Stimulated activated naive B cell treated with anti-CD40 and anti-IgM and Interleukin-4, amounts not matched to agents 10 μg/mL and 1 μg/mL and 100 μg/mL, for 72 hours (primary cell): ENCODE data around the gene PCDH9.

Source experiments
- ATAC-seq, 2 donors: fragments of 150-1000 bp; cut with Tn5 transposase; replicated peaks; 2 replicates each; pipeline ENCODE4 v1.10.0; 2021; ENCODE audit warnings: moderate library complexity in 1 of 2
- DNase-seq: peaks from one replicate; pipeline ENCODE4 v3.0.0; 2021
- H3K27ac Mint-ChIP-seq: one replicate; pipeline ENCODE4 v1.8.0; 2022; ENCODE audit warnings: mild to moderate bottlenecking, mixed read lengths
- H3K27me3 Mint-ChIP-seq, 2 donors: one replicate each; pipeline ENCODE4 v1.8.0; 2022; ENCODE audit warnings: mixed read lengths in 2 of 2
- H3K36me3 Mint-ChIP-seq, 2 donors: one replicate each; pipeline ENCODE4 v1.8.0; 2022; ENCODE audit warnings: mixed read lengths in 2 of 2, mild to moderate bottlenecking in 1 of 2
- H3K4me1 Mint-ChIP-seq, 2 donors: one replicate each; pipeline ENCODE4 v1.8.0; 2022; ENCODE audit warnings: mixed read lengths in 2 of 2, mild to moderate bottlenecking in 1 of 2
- H3K4me3 Mint-ChIP-seq, 2 donors: one replicate each; pipeline ENCODE4 v1.8.0; 2022; ENCODE audit warnings: mild to moderate bottlenecking in 2 of 2, mixed read lengths in 2 of 2, moderate library complexity in 1 of 2
- H3K9me3 Mint-ChIP-seq, 2 donors: one replicate each; pipeline ENCODE4 v1.8.0; 2022; ENCODE audit warnings: mixed read lengths in 2 of 2, mild to moderate bottlenecking in 1 of 2

The PCDH9 gene

GRCh38 chr13:67210208-67210607, 19.9 kb downstream of the PCDH9 start:
- ATAC-seq (no peak), DNase-seq (no peak)
- no peaks in the 10 kb centered on the region for H3K9me3 Mint-ChIP-seq
- H3K27me3 Mint-ChIP-seq = no peaks in the 10 kb centered on the region
- no peak overlapping the region for H3K4me3 Mint-ChIP-seq
- peaks cover 7 to 8% of the 10 kb centered on the region in 2 donors for H3K4me1 Mint-ChIP-seq
- H3K36me3 Mint-ChIP-seq = peaks cover 0 to 6% of the 10 kb centered on the region in 2 donors
- H3K27ac Mint-ChIP-seq = no peak overlapping the region

DNA sequence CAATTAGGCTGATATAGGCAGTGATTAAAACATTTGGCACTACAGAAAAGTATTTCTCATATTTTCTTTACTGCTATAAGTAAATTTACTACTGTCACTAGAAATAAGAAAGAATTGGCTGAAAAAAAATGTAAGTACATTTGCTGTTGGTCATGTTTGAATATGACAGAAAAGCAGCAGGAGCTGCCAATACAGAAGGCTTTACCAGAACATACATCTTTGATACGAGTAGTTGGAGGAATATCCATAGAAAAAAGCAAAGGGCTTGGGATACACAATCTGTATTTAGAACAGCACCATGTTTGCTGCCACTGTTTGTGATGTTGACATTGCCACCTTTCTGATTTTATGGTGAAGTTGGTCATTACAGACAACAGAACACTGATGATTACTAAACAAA, 21.6 kb downstream of the PCDH9 start:
- H3K4me3 Mint-ChIP-seq = no peak overlapping the region
- H3K4me1 Mint-ChIP-seq = peaks cover 2 to 14% of the 10 kb centered on the region in 2 donors
- no peaks in the 10 kb centered on the region for H3K36me3 Mint-ChIP-seq
- H3K27ac Mint-ChIP-seq = no peak overlapping the region
- no peak for DNase-seq
- H3K27me3 Mint-ChIP-seq = no peaks in the 10 kb centered on the region
- no peak for ATAC-seq
- no peaks in the 10 kb centered on the region for H3K9me3 Mint-ChIP-seq

DNA sequence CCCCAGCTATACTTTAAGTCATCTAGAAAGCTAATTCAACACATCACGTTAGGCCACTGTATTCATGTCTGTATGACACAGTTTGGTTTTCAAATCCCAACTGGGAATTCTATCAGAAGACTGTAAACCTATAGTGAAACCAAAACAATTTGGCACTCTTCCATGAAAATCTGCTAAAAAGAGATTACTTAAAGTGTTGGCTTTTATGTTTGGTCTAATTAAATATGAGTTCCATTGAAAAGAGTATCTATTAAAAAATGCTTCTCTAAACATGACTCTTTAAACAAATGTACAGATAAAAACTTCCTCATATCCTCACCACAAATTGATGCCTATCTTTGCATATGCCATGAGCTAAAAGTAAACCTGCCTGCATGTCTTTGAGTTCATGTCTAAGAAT, 25.4 kb downstream of the PCDH9 start:
- ATAC-seq (peak; percentile 50 to 64), DNase-seq (no peak)
- Mint-ChIP-seq H3K36me3 (peaks cover 2 to 3% of the 10 kb centered on the region in 2 donors), H3K27ac (no peak overlapping the region), H3K27me3 (no peaks in the 10 kb centered on the region), H3K4me1 (peaks cover 4 to 24% of the 10 kb centered on the region in 2 donors), H3K4me3 (peak overlapping the region; percentile 6 to 22), H3K9me3 (no peaks in the 10 kb centered on the region)

DNA sequence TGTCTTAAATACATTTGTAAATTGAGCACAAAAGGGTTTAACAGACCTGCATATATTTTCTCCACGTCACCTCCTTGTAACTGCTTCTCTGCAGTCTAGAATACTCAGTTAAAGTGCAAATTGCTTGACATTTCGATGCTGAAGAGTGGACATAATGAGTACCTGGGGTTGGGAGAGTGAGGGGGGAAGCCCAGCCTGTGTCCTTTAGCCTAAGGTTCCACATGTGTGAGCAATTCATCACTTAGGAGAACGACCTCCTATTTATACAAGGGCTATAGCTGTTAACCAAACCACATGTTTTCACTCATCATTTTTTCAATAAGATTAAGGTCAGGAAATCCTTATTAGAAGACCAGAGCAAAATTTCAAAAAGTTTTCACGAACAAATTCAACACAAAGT, 29.5 kb downstream of the PCDH9 start:
- Mint-ChIP-seq H3K36me3 (peaks cover 2 to 3% of the 10 kb centered on the region in 2 donors), H3K4me1 (peaks cover 3 to 24% of the 10 kb centered on the region in 2 donors), H3K27ac (peak overlapping the region; percentile 57), H3K9me3 (no peaks in the 10 kb centered on the region), H3K4me3 (no peak overlapping the region), H3K27me3 (no peaks in the 10 kb centered on the region)
- no peak for ATAC-seq
- no peak for DNase-seq

DNA sequence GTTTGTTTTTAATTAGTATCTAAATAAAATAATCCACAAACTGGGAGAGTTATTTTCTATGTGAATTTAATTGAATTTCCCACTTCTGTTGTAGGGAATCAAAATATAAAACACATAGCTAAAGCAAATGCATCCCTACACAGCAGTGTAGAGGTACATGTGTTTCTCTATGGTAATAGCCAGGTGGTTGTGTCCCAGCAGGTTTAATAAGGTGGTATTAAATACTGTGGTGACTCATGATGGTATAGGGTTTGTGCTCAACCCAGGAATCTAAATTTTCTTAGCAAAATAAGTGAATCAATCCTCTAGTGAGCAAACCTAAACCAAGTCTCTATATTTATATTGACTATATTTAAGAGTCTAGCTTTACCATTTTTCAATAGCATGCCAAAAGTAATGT, 30.0 kb downstream of the PCDH9 start:
- Mint-ChIP-seq H3K36me3 (peaks cover 2 to 3% of the 10 kb centered on the region in 2 donors), H3K4me3 (no peak overlapping the region), H3K4me1 (peaks cover 3 to 22% of the 10 kb centered on the region in 2 donors), H3K27ac (no peak overlapping the region), H3K27me3 (no peaks in the 10 kb centered on the region), H3K9me3 (no peaks in the 10 kb centered on the region)
- ATAC-seq (peak; percentile 38 to 64), DNase-seq (no peak)

GRCh38 chr13:67197704-67198103, 32.4 kb downstream of the PCDH9 start:
- no peak for ATAC-seq
- no peak for DNase-seq
- H3K4me3 Mint-ChIP-seq = no peak overlapping the region
- H3K9me3 Mint-ChIP-seq = no peaks in the 10 kb centered on the region
- no peak overlapping the region for H3K27ac Mint-ChIP-seq
- H3K36me3 Mint-ChIP-seq = peaks cover 2 to 3% of the 10 kb centered on the region in 2 donors
- H3K27me3 Mint-ChIP-seq = no peaks in the 10 kb centered on the region
- peaks cover 4 to 9% of the 10 kb centered on the region in 2 donors for H3K4me1 Mint-ChIP-seq

GRCh38 chr13:67193979-67194378, 36.2 kb downstream of the PCDH9 start:
- Mint-ChIP-seq H3K4me3 (no peak overlapping the region), H3K9me3 (no peaks in the 10 kb centered on the region), H3K27me3 (no peaks in the 10 kb centered on the region), H3K27ac (no peak overlapping the region), H3K36me3 (no peaks in the 10 kb centered on the region), H3K4me1 (peaks cover 0 to 4% of the 10 kb centered on the region in 2 donors)
- ATAC-seq = no peak
- DNase-seq = no peak

GRCh38 chr13:67192751-67193150, 37.4 kb downstream of the PCDH9 start:
- no peak for DNase-seq
- ATAC-seq = no peak
- no peak overlapping the region for H3K4me3 Mint-ChIP-seq
- H3K4me1 Mint-ChIP-seq = peaks cover 0 to 4% of the 10 kb centered on the region in 2 donors
- no peaks in the 10 kb centered on the region for H3K27me3 Mint-ChIP-seq
- no peak overlapping the region for H3K27ac Mint-ChIP-seq
- no peaks in the 10 kb centered on the region for H3K36me3 Mint-ChIP-seq
- no peaks in the 10 kb centered on the region for H3K9me3 Mint-ChIP-seq

DNA sequence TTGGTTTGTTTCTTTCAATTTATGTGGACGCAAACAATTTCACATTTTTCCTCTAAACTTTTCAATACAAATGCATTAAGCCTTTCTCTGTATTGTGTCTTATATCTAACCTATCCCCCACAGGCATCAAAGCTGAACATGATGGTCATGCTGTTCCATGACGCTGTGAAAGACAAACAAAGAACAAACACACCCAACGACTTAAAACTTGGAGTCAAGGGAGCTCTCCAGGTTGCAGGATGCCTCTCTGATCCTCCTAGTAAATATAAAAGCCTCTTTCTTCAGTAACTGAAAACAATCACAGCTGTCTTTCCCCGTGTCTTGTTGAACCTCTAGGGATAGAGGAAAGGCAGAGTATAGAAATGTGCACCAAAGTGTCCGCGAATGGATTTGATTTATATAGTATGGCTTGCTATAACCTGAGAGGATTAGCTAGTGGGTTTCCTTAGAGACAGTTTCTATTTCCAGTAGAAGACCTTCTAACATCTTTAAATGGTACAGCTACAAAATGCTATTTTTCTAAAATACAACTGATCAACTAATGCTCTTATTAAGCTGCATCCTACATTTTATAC, 43.1 kb downstream of the PCDH9 start:
- no peaks in the 10 kb centered on the region for H3K27me3 Mint-ChIP-seq
- H3K27ac Mint-ChIP-seq = no peak overlapping the region
- no peaks in the 10 kb centered on the region for H3K36me3 Mint-ChIP-seq
- peaks cover 0 to 5% of the 10 kb centered on the region in 2 donors for H3K4me1 Mint-ChIP-seq
- no peak for ATAC-seq
- no peak for DNase-seq
- H3K4me3 Mint-ChIP-seq = no peak overlapping the region
- H3K9me3 Mint-ChIP-seq = no peaks in the 10 kb centered on the region

DNA sequence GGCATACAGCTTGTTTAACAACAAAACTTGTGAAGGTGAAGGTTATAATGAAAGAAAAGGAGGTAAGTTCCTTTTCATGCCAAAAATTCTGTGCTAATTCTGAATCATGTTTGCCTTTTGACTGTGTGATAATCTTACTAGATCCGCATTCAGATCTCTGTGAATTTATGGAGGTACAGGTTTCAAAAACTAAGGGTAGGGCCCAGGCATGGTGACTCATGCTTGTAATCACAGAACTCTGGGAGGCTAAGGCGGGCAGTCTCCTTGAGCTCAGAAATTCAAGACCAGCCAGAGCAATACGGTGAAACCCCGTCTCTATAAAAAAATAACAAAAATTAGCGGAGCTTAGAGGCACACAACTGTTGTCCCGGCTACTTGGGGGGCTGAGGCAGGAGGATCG, 45.9 kb downstream of the PCDH9 start:
- no peak overlapping the region for H3K27ac Mint-ChIP-seq
- H3K36me3 Mint-ChIP-seq = no peaks in the 10 kb centered on the region
- H3K27me3 Mint-ChIP-seq = no peaks in the 10 kb centered on the region
- H3K9me3 Mint-ChIP-seq = no peaks in the 10 kb centered on the region
- no peak overlapping the region for H3K4me3 Mint-ChIP-seq
- ATAC-seq (no peak), DNase-seq (no peak)
- H3K4me1 Mint-ChIP-seq = peaks cover 0 to 3% of the 10 kb centered on the region in 2 donors

DNA sequence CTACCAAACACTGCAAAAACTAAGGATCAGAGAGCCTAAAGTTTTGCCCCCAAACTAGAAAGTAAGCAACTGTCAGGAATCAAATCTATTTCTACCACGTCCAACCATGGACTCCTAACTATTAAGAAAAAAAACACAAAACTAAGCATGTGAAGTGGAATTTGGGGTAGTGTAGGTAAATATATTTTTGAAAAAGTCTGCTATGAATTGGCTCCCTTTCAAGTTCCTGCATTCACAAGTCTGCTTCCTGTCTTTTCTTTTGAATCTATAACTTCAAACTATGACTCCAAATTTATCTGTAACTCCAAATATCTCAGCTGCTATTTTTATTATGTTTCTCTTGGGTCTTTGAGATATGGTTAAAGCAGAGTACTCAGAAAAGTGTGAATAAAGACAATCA, 47.0 kb downstream of the PCDH9 start:
- no peak for DNase-seq
- Mint-ChIP-seq H3K36me3 (no peaks in the 10 kb centered on the region), H3K4me1 (peaks cover 0 to 3% of the 10 kb centered on the region in 2 donors), H3K27me3 (no peaks in the 10 kb centered on the region), H3K4me3 (no peak overlapping the region), H3K9me3 (no peaks in the 10 kb centered on the region), H3K27ac (no peak overlapping the region)
- no peak for ATAC-seq

GRCh38 chr13:67175836-67176459, 54.2 kb downstream of the PCDH9 start:
- DNase-seq (no peak), ATAC-seq (no peak)
- no peak overlapping the region for H3K4me3 Mint-ChIP-seq
- no peaks in the 10 kb centered on the region for H3K36me3 Mint-ChIP-seq
- H3K4me1 Mint-ChIP-seq = peaks cover 4 to 12% of the 10 kb centered on the region in 2 donors
- H3K9me3 Mint-ChIP-seq = no peaks in the 10 kb centered on the region
- H3K27ac Mint-ChIP-seq = no peak overlapping the region
- H3K27me3 Mint-ChIP-seq = no peaks in the 10 kb centered on the region

DNA sequence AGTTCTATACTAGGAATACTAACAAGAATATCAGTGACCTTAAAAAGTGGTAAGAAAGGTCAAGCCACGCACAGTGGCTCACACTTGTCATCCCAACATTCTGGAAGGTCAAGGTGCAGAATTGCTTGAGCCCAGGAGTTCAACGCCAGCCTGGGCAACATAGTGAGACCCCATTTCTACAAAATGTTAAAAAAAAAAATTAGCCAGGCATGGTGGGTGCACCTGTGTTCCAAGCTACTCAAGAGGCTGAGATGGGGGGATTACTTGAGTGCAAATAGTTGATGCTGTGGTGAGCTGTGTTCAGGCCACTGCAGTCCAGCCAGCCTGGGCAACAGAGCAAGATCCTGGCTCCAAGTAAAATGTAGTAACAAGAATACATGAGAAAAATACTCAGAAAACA, 61.8 kb downstream of the PCDH9 start:
- H3K36me3 Mint-ChIP-seq = no peaks in the 10 kb centered on the region
- no peaks in the 10 kb centered on the region for H3K27me3 Mint-ChIP-seq
- DNase-seq (no peak), ATAC-seq (no peak)
- no peak overlapping the region for H3K27ac Mint-ChIP-seq
- H3K9me3 Mint-ChIP-seq = no peaks in the 10 kb centered on the region
- H3K4me3 Mint-ChIP-seq = no peak overlapping the region
- no peaks in the 10 kb centered on the region for H3K4me1 Mint-ChIP-seq

GRCh38 chr13:67167420-67167819, 62.7 kb downstream of the PCDH9 start:
- Mint-ChIP-seq H3K4me1 (no peaks in the 10 kb centered on the region), H3K36me3 (no peaks in the 10 kb centered on the region), H3K27ac (no peak overlapping the region), H3K27me3 (no peaks in the 10 kb centered on the region), H3K4me3 (no peak overlapping the region), H3K9me3 (no peaks in the 10 kb centered on the region)
- DNase-seq = no peak
- no peak for ATAC-seq

GRCh38 chr13:67161176-67161575, 69.0 kb downstream of the PCDH9 start:
- Mint-ChIP-seq H3K4me3 (no peak overlapping the region), H3K36me3 (no peaks in the 10 kb centered on the region), H3K9me3 (peaks cover 0 to under 1% of the 10 kb centered on the region in 2 donors), H3K4me1 (no peaks in the 10 kb centered on the region), H3K27ac (no peak overlapping the region), H3K27me3 (no peaks in the 10 kb centered on the region)
- DNase-seq (no peak), ATAC-seq (no peak)
